Measurements from ENCODE around the gene ZNF750.

The ZNF750 gene

DNA sequence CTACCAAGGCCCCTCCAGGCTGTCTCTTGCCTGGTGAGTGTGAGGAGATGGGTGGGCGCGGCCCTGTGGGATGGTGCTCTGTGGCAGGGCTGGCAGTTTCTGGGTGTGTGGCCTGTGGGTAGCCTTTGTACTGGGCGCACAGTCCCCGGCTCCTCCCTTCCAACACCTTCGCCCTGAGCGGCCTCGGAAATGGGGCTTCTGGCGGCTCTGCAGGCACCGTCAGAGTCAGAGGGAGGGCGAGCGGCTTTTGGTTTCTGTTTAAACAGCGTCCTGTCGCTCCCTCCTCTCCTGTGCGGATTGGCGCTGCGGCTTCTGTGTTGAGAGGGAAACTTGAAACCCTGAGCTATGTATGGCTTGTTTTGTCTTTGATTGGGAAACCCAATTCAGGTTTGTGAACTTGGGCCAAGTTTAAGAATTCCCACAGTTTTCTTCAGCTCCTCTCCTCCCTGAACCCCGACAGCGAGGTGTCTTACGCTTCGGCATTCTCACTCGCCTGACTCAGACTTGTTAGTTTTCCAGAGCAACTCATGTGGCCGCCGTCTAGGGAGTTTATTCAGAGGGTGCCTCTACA, 8.3 kb upstream of the ZNF750 start:
- in situ Hi-C loops (cut with HindIII; ENCODE audit: low sequenced_read_pairs): no loop called here
- peak; percentile 86 for DNase-seq (ENCODE audit: low read depth, low spot score)
- peak overlapping the region; percentile 29 for H3K4me3 ChIP-seq (ENCODE audit: low read depth, low read length)
- TF ChIP-seq, protein P1, sequence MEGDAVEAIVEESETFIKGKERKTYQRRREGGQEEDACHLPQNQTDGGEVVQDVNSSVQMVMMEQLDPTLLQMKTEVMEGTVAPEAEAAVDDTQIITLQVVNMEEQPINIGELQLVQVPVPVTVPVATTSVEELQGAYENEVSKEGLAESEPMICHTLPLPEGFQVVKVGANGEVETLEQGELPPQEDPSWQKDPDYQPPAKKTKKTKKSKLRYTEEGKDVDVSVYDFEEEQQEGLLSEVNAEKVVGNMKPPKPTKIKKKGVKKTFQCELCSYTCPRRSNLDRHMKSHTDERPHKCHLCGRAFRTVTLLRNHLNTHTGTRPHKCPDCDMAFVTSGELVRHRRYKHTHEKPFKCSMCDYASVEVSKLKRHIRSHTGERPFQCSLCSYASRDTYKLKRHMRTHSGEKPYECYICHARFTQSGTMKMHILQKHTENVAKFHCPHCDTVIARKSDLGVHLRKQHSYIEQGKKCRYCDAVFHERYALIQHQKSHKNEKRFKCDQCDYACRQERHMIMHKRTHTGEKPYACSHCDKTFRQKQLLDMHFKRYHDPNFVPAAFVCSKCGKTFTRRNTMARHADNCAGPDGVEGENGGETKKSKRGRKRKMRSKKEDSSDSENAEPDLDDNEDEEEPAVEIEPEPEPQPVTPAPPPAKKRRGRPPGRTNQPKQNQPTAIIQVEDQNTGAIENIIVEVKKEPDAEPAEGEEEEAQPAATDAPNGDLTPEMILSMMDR (IDR thresholded peaks at IDR 0.05; ENCODE audit: low read depth, low read length): no peak

DNA sequence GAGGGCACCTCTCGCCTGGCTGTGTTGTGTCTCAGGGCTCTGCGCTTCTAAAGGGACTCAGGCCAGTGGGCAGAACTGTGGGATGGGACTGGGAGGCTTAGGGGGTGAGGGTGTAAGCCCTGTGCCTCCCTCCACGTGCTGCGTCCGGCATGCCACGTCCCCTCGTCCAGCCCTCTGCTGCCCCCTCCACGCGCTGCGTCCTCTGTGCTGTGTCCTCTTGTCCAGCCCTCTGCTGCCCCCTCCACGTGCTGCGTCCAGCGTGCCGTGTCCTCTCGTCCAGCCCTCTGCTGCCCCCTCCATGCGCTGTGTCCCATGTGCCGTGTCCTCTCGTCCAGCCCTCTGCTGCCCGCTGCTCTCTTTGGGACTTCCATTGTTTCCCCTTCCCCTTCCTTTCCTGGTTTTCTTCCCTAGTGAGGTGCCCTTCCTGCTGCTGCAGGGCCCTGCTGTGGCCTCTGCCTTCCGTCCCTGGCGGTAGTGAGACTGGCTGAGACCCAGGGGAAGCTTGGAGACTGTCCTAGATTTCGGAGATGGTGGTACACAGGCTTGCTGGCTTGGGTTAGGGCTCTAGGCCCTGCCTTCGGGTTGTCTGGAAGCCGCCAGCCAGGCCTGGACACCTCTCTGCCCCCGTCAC, 6.4 kb upstream of the ZNF750 start:
- H3K4me3 ChIP-seq (ENCODE audit: low read depth, low read length): peak overlapping the region; percentile 20
- TF ChIP-seq, protein P1 (IDR thresholded peaks at IDR 0.05; ENCODE audit: low read depth, low read length): no peak
- in situ Hi-C loops (cut with HindIII; ENCODE audit: low sequenced_read_pairs): no loop called here
- DNase-seq (ENCODE audit: low read depth, low spot score): no peak

- peak; percentile 11 for DNase-seq (ENCODE audit: low read depth, low spot score)
- in situ Hi-C loops (cut with HindIII; ENCODE audit: low sequenced_read_pairs): no loop called here
- TF ChIP-seq, protein P1 (IDR thresholded peaks at IDR 0.05; ENCODE audit: low read depth, low read length): no peak
- H3K4me3 ChIP-seq (ENCODE audit: low read depth, low read length): peak overlapping the region; percentile 20
Measured at GRCh38 chr17:82845163-82845807, 5.5 kb upstream of the ZNF750 start.

GRCh38 chr17:82844796-82845162, 5.0 kb upstream of the ZNF750 start:
- TF ChIP-seq, protein P1 (IDR thresholded peaks at IDR 0.05; ENCODE audit: low read depth, low read length): no peak
- H3K4me3 ChIP-seq (ENCODE audit: low read depth, low read length): no peak overlapping the region
- in situ Hi-C loops (cut with HindIII; ENCODE audit: low sequenced_read_pairs): no loop called here
- no peak for DNase-seq (ENCODE audit: low read depth, low spot score)

DNA sequence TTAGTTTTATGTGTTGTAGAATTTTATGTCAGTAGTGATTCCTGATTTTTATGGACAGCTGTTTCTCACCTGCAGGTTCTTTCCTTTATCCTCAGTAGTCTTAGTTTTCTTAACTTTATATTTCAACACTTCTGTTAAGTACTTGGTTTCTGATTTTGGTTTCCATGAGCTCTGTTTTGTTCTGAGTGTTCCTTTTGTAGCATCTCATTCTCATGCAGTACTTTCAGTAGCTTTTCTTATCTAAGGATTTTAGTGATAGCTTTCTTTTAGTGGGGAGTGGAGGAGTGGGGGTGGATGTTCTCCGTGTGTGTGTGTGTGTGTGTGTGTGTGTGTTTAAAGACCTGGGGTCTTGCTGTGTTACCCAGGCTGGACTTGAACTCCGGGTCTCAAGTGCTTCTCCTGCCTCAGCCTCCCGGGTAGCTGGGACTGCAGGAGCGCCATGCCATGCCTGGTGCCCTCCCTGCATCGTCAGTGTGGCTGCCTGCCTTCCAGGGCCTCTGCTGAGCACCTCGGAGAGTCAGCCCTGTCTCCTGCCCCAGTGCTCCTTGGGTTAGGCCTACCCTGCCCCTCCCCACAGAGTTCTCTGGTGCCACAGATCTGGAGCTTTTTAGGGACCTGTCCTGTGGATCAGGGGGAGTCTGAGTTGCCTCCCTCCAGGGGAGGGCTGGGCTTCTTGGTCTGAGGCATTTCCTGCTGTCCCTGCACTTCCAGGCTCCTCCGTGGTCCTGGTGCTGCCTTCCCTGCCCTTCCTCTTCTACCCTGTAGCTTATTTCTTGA, 4.3 kb upstream of the ZNF750 start:
- in situ Hi-C loops (cut with HindIII; ENCODE audit: low sequenced_read_pairs): no loop called here
- no peak for DNase-seq (ENCODE audit: low read depth, low spot score)
- H3K4me3 ChIP-seq (ENCODE audit: low read depth, low read length): no peak overlapping the region
- TF ChIP-seq, protein P1 (IDR thresholded peaks at IDR 0.05; ENCODE audit: low read depth, low read length): no peak

GRCh38 chr17:82841921-82842596, 2.2 kb upstream of the ZNF750 start:
- H3K4me3 ChIP-seq (ENCODE audit: low read depth, low read length): no peak overlapping the region
- in situ Hi-C loops (cut with HindIII; ENCODE audit: low sequenced_read_pairs): no loop called here
- DNase-seq (ENCODE audit: low read depth, low spot score): no peak
- TF ChIP-seq, protein P1 (IDR thresholded peaks at IDR 0.05; ENCODE audit: low read depth, low read length): no peak

Data from astrocyte of the spinal cord (primary cell).